HL-60/S4 treated with phorbol 12-myristate 13-acetate at 8.2 ng/mL for 4 days and 3 days (cell line): ENCODE results near the gene SPATA12.

Experiments used
- in situ Hi-C: fragments of 300-500 bp; cut with MboI; formaldehyde crosslinking; loops from 2 replicates; pipeline ENCODE4 v1.15.0; 2022; ENCODE audit warnings: low sequenced_read_pairs

SPATA12 gene, protein sequence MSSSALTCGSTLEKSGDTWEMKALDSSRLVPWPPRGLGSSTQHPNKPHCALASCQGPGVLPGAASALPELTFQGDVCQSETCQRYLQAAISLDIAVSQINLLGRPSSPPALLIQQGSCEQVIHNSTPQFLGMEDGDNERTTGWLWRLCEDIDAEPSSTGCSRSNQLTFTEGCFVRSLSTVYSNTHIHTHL

DNA sequence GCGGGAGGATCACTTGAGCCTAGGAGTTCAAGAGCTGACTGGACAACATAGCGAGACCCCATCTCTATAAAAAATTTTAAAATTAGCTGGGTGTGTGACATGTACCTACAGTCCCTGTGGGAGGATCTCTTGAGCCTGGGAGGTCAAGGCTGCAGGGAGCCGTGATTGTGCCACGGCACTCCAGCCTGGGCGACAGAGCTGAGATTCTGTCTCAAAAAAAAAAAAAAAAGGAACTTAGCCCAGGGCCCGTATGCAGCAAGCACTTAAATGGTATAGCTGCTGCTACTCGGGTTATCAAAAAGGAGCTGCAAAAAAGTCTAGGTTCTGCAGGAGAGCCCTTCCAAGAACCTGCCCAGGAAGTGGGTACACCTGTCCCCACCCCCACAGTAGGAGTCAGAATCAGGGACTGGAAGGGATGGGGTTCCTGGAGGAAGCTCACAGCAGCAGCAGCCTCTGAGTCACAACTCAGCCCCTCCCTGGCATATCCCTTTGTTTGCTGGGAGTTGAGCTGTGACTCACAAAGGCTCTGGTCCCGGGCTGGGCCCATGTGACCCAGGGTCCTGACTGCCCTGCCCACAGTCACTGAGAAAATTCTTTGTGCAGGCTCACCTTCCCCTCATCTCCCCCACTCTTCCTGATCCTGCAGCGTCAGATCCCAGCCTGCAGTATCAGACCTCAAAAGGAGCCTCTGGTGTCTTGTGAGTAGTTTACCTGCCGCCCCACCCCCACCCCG lies at the start of gene SPATA12:
TSS of gene SPATA12 (plus strand) at position 576 of the 733 bp plus-strand sequence. CDS start 13,031 bp downstream, outside the sequence.
- in situ Hi-C loops = no loop called here

DNA sequence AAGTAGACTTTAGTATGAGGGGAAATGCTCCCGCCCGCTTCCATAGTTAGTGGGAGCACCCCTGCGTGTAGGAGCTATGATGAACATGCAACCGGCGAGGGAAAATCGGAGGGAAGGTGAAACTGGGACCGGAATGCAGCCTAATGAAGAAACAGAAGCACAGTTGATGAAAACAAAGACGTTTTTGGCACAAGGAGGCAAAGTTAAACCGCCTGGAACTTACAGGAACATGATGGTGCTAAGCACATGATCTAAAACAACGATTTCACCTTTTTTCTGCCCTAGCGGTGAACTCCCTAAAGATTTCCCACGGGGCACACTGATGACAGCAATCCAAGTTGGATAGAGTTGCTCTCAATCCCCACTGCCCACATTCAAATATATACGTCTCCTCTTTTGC lies 49.4 kb upstream of the SPATA12 start:
- in situ Hi-C loops = no loop called here

- in situ Hi-C loops = no loop called here
These were observed 47.6 kb upstream of the SPATA12 start for GRCh38 chr3:57012847-57013246.

DNA sequence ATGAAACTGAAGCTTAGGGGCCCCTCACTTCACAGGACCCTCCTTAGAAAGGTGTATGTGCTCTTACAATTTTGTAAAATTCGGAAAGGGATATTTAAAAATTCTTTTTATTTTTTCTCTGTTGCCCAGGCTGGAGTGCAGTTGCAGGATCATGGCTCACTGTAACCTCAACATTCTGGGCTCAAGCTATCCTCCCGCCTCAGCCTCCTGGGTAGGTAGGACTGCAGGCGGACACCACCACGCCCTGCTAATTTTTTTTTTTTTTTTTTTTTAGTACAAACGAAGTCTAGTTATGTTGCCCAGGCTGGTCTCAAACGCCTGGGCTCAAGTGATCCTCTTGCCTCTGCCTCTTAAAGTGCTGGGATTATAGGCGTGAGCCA lies 45.1 kb upstream of the SPATA12 start:
- in situ Hi-C loops = no loop called here

GRCh38 chr3:57015912-57016311 lies 44.6 kb upstream of the SPATA12 start:
- in situ Hi-C loops = no loop called here

DNA sequence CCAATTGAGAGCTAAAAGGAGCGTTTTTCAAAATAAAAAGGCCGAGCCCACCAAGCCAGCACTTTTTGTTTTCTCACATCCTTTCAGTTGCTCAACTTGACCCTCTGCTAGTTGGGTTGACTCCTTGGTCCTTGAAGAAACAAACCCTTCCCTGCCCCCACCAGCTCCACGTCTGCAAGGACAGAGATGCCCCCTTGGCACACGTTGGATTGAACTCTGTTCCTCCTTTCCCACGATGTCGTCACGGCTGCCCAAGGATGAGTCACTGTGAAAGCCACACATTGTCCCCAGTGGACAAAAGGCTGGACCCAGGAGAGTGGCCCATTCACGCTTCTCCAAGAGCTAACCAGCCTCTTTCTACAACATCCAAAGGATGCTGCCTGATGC lies 43.0 kb upstream of the SPATA12 start:
- in situ Hi-C loops = no loop called here

DNA sequence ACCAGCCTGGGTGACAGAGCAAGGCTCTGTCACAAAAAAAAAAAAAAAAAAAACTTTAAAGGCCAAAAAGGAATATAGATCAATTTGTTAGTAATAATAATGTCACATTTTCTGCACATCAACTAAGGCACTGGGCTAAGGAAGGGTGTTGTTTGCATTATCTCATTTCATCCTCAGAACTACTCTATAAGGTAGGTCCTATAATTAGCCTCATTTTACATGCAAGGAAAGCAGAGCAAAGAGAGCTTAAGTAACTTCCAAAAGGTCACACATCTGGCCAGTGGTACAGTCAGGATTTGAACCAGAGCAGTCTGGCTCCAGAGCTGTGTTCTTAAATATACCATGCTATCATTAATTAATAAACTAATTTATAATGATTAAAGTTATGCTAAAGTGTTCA lies 42.2 kb upstream of the SPATA12 start:
- in situ Hi-C loops = no loop called here

DNA sequence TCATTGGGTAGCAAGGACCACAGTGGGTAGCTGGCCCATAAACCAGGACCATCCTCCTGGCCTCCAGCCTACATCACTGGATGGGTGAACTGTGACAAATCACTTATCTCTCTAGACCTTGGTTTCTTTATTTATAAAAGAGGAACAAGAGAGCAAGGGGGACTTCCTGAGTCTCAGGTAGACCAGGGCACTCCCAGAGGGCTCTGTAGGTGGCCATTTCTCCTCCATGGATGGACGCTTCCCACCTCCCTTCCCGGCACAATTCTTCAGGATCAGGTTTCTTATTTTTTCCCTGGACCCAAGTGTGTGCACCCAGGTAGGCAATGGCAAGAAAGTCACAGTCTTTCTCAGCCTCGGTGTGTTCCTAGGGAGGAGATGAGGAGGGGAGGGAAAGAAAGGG lies 41.4 kb upstream of the SPATA12 start:
- in situ Hi-C loops = no loop called here

DNA sequence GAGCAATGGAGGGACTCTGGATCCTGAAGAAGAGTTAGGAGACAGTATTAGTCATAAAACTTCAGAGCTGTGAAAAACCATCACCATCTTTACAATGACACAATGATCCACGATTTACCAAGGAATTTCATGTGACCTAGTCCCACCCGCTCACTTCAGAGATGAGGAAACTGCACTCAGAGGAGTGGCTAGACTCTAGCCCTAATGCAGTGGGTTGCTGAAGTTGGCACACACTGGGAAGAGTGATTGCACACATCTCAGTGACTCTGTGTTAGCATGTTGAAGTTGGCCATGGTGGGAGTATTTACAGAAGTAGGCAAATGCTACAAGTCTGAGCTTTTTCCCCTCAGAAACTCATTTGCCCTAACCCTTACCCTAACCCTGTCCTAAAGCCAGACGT lies 35.2 kb upstream of the SPATA12 start:
- in situ Hi-C loops = no loop called here

GRCh38 chr3:57026944-57027343 lies 33.5 kb upstream of the SPATA12 start:
- in situ Hi-C loops = no loop called here

DNA sequence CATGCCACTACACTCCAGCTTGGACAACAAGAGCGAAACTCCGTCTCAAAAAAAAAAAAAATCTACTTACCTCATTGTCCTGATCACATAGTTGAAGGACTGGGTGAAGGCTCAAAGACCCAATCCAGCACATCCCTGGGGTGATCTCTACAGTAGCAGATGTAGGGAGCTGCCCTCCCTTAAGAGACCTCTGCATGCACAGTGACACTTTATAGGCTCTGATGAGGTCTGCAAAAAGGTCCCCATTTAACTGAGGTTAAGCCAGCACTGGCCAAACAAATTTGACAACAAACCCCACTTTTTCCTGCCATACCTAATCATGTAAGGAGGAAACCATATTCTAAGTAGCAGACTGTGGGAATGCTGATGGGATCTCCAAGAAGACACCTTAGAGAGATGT lies 31.1 kb upstream of the SPATA12 start:
- in situ Hi-C loops = no loop called here

GRCh38 chr3:57029924-57030323 lies 30.5 kb upstream of the SPATA12 start:
- in situ Hi-C loops = no loop called here

DNA sequence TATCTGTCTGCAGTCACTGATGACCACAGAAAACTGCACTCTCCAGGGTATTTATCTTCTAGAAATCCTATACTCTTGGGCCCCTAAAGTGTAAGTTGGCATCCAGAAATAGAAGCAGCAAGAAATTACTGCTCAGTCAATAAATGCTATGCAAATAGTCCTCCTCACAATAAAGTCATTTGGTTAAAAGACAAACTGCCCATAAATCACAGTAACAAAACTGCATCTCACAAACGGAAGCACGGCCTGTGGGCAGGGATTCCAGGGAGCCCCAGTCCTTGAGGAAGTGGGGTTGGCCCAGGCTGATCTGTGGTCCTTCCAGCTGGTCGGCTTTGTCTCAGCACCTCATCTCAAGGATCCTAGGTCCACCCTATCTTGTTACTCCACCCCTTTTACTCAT lies 29.7 kb upstream of the SPATA12 start:
- in situ Hi-C loops = no loop called here

DNA sequence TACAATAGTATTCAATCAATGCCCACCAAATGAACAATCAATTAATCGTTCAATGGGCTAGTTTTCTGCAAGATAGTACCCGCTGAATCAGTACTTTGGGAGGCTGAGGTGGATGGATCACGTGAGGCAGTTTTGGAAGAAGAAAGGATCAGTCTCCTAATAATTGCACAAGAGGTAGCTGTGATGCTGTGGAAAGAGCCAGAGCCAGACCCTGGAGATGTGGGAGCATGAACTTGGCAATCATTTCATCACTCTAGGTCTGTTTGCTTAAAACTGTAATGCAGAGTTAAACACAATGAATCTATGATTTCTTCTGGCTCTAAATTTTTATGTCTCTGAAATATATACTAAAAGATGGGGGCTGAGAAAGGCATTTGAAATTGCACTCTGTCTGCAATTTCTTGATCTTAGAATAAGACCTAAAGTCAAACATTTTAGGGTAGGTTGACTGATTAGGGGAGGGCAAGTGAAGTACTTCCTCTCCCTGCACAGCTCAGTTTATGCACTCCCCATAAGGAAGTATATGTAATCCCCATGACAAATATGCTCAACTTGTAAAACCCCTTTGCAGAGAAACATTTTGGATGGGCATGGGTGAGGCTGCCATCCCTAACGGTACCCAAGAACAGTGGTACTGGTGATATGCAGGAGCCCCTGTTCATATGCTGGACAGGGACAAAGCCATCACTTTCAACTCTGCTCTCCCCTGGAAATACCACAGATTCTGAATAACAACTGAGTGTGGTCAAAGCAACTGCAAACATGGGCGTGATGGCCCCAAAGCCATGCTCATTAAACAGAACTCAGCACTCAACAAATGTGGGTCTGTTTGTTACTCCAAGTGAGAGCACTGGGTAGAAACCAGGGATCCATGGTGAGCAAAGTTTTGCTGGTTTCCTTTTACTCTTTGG lies 28.6 kb upstream of the SPATA12 start:
- in situ Hi-C loops = no loop called here

GRCh38 chr3:57036952-57037351 lies 23.5 kb upstream of the SPATA12 start:
- in situ Hi-C loops = no loop called here

GRCh38 chr3:57038466-57039164 lies 21.8 kb upstream of the SPATA12 start:
- in situ Hi-C loops = no loop called here

- in situ Hi-C loops = no loop called here
These were observed 18.8 kb upstream of the SPATA12 start for GRCh38 chr3:57041674-57042073.

- in situ Hi-C loops = no loop called here
These were observed 16.9 kb upstream of the SPATA12 start for GRCh38 chr3:57043518-57043917.

DNA sequence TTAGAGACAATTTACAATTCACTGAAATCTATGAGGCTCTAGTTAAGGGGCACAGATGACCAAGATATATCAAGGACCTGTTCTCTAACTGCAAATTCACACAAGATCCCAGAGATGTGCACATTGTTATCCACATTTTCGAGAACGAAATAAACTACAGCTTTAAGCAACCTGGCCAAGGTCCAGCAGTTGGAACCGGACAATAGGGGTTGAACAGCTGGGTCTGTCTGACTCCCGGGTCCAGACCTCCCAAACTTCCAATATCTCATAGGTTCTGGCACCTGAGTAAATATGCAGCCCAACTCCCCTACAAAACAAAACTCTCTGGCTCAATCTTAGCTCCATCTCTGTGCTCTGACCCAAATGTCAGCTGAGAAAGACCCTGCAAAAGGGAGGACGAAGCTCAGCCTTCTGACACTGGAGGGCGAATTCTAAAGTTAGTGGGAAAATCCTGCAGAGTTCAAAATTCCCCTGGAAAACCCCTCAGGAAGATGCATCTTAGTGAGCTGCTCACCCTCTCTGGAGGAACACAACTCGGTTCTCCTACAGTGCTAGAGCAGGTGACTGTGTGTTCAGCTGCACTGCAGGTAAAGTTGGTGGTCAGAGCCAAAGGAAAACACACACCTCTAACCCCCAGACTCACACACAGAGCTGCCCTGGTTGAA lies 14.2 kb upstream of the SPATA12 start:
- in situ Hi-C loops = no loop called here

GRCh38 chr3:57048052-57048671 lies 12.3 kb upstream of the SPATA12 start:
- in situ Hi-C loops = no loop called here
